ENCODE data around the gene PACS1.

GRCh38 chr11:66282468-66283455 is 212.7 kb downstream of the PACS1 start:
- TF ChIP-seq CTCF (IDR thresholded peaks at IDR 0.05) (peak; percentile 96 to 98 (median 96)), POLR2A (IDR thresholded peaks at IDR 0.05) (no peak), POLR2AphosphoS5 (IDR thresholded peaks at IDR 0.05) (peak in 2 of 3 donors; percentile 29 to 37)

Measured in breast epithelium (tissue), 3 donors.